Measurements from ENCODE around the gene TMEM163. TPM values are rescaled to one million over a fixed set of nuclear protein-coding genes. Genes with fewer than 3 reads are reported as not detected.

TMEM163 gene
- total RNA-seq, 1 donor from 2014 or later = 0.18 TPM

- Mint-ChIP-seq H3K4me3 (ENCODE audit: unreplicated experiment) (no peak overlapping the region), H3K36me3 (ENCODE audit: low read depth, unreplicated experiment) (no peaks in the 10 kb centered on the region), H3K27me3 (ENCODE audit: low read depth, unreplicated experiment) (peaks cover 53% of the 10 kb centered on the region), H3K27ac (ENCODE audit: unreplicated experiment) (no peak overlapping the region), H3K4me1 (ENCODE audit: low read depth, unreplicated experiment) (peaks cover 14% of the 10 kb centered on the region), H3K9me3 (ENCODE audit: unreplicated experiment) (peaks cover 4% of the 10 kb centered on the region)
- H2AFZ ChIP-seq (ENCODE audit: low read depth, low read length) = no peak overlapping the region
- H3K9me3 ChIP-seq (ENCODE audit: insufficient read depth, low read depth, low read length) = no peaks in the 10 kb centered on the region
- H3K4me3 ChIP-seq (ENCODE audit: insufficient read depth, low read depth, low read length) = no peak overlapping the region
- no peak for FAIRE-seq
- peaks cover 8% of the 10 kb centered on the region for H3K4me1 ChIP-seq (ENCODE audit: insufficient read depth, low read length)
- no peak for DNase-seq (ENCODE audit: low read depth)
- no peak overlapping the region for H3K27ac ChIP-seq (ENCODE audit: low read depth, low read length)
- no peaks in the 10 kb centered on the region for H3K79me2 ChIP-seq (ENCODE audit: insufficient read depth, low read length)
- no peak overlapping the region for H3K9ac ChIP-seq (ENCODE audit: low read length)
- no peaks in the 10 kb centered on the region for H4K20me1 ChIP-seq (ENCODE audit: insufficient read depth, low read length)
- H3K27me3 ChIP-seq (ENCODE audit: insufficient read depth, low read length) = peaks cover 49% of the 10 kb centered on the region
- no peaks in the 10 kb centered on the region for H3K36me3 ChIP-seq (ENCODE audit: insufficient read depth, low read length)
- H3K4me2 ChIP-seq (ENCODE audit: low read length) = no peak overlapping the region
- TF ChIP-seq EZH2 (IDR thresholded peaks at IDR 0.05; ENCODE audit: insufficient read depth, low read length) = no peak
- TF ChIP-seq CTCF (IDR thresholded peaks at IDR 0.05; ENCODE audit: insufficient read depth, low read depth, low read length) = no peak
These were observed 2.7 kb downstream of the TMEM163 start for GRCh38 chr2:134715932-134716643.

- Histone ChIP-seq H3K9ac (ENCODE audit: low read length) (no peak overlapping the region), H3K4me1 (ENCODE audit: insufficient read depth, low read length) (peaks cover 8% of the 10 kb centered on the region), H4K20me1 (ENCODE audit: insufficient read depth, low read length) (no peaks in the 10 kb centered on the region), H2AFZ (ENCODE audit: low read depth, low read length) (no peak overlapping the region), H3K36me3 (ENCODE audit: insufficient read depth, low read length) (no peaks in the 10 kb centered on the region), H3K9me3 (ENCODE audit: insufficient read depth, low read depth, low read length) (no peaks in the 10 kb centered on the region), H3K79me2 (ENCODE audit: insufficient read depth, low read length) (no peaks in the 10 kb centered on the region), H3K27me3 (ENCODE audit: insufficient read depth, low read length) (peaks cover 30% of the 10 kb centered on the region), H3K4me3 (ENCODE audit: insufficient read depth, low read depth, low read length) (no peak overlapping the region), H3K27ac (ENCODE audit: low read depth, low read length) (no peak overlapping the region), H3K4me2 (ENCODE audit: low read length) (no peak overlapping the region)
- Mint-ChIP-seq H3K36me3 (ENCODE audit: low read depth, unreplicated experiment) (no peaks in the 10 kb centered on the region), H3K4me3 (ENCODE audit: unreplicated experiment) (no peak overlapping the region), H3K4me1 (ENCODE audit: low read depth, unreplicated experiment) (peaks cover 14% of the 10 kb centered on the region), H3K27me3 (ENCODE audit: low read depth, unreplicated experiment) (peaks cover 40% of the 10 kb centered on the region), H3K27ac (ENCODE audit: unreplicated experiment) (no peak overlapping the region), H3K9me3 (ENCODE audit: unreplicated experiment) (peaks cover 2% of the 10 kb centered on the region)
- no peak for FAIRE-seq
- TF ChIP-seq CTCF (IDR thresholded peaks at IDR 0.05; ENCODE audit: insufficient read depth, low read depth, low read length) (no peak), EZH2 (IDR thresholded peaks at IDR 0.05; ENCODE audit: insufficient read depth, low read length) (no peak)
- no peak for DNase-seq (ENCODE audit: low read depth)
These were observed 4.6 kb downstream of the TMEM163 start for GRCh38 chr2:134714228-134714627.

- Histone ChIP-seq H3K27me3 (ENCODE audit: insufficient read depth, low read length) (peaks cover 28% of the 10 kb centered on the region), H2AFZ (ENCODE audit: low read depth, low read length) (no peak overlapping the region), H3K27ac (ENCODE audit: low read depth, low read length) (no peak overlapping the region), H3K4me2 (ENCODE audit: low read length) (no peak overlapping the region), H3K9ac (ENCODE audit: low read length) (no peak overlapping the region), H3K36me3 (ENCODE audit: insufficient read depth, low read length) (no peaks in the 10 kb centered on the region), H3K4me1 (ENCODE audit: insufficient read depth, low read length) (peaks cover 8% of the 10 kb centered on the region), H3K79me2 (ENCODE audit: insufficient read depth, low read length) (no peaks in the 10 kb centered on the region), H3K4me3 (ENCODE audit: insufficient read depth, low read depth, low read length) (no peak overlapping the region), H3K9me3 (ENCODE audit: insufficient read depth, low read depth, low read length) (no peaks in the 10 kb centered on the region), H4K20me1 (ENCODE audit: insufficient read depth, low read length) (no peaks in the 10 kb centered on the region)
- H3K27me3 Mint-ChIP-seq (ENCODE audit: low read depth, unreplicated experiment) = peaks cover 40% of the 10 kb centered on the region
- FAIRE-seq (no peak), DNase-seq (ENCODE audit: low read depth) (no peak)
- H3K4me3 Mint-ChIP-seq (ENCODE audit: unreplicated experiment) = no peak overlapping the region
- H3K36me3 Mint-ChIP-seq (ENCODE audit: low read depth, unreplicated experiment) = no peaks in the 10 kb centered on the region
- H3K4me1 Mint-ChIP-seq (ENCODE audit: low read depth, unreplicated experiment) = peaks cover 14% of the 10 kb centered on the region
- TF ChIP-seq EZH2 (IDR thresholded peaks at IDR 0.05; ENCODE audit: insufficient read depth, low read length) (no peak), CTCF (IDR thresholded peaks at IDR 0.05; ENCODE audit: insufficient read depth, low read depth, low read length) (no peak)
- peaks cover 2% of the 10 kb centered on the region for H3K9me3 Mint-ChIP-seq (ENCODE audit: unreplicated experiment)
- H3K27ac Mint-ChIP-seq (ENCODE audit: unreplicated experiment) = no peak overlapping the region
These were observed 5.2 kb downstream of the TMEM163 start for GRCh38 chr2:134713606-134714005.

Data from astrocyte (in vitro differentiated cells and primary cell).